T1000 (cell line): ENCODE data around the gene TMEM45A.
"Not testable (repeated sequence)": the region's sequence is repeated elsewhere in the genome, so short reads cannot be mapped to it uniquely, and the experiment has no call there.

ENCODE experiments used
- DNase-seq: peaks from one replicate; lab custom pipeline; 2025; ENCODE audit warnings: mixed read lengths; lab: John Stamatoyannopoulos, UW

Gene TMEM45A, protein sequence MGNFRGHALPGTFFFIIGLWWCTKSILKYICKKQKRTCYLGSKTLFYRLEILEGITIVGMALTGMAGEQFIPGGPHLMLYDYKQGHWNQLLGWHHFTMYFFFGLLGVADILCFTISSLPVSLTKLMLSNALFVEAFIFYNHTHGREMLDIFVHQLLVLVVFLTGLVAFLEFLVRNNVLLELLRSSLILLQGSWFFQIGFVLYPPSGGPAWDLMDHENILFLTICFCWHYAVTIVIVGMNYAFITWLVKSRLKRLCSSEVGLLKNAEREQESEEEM

DNA sequence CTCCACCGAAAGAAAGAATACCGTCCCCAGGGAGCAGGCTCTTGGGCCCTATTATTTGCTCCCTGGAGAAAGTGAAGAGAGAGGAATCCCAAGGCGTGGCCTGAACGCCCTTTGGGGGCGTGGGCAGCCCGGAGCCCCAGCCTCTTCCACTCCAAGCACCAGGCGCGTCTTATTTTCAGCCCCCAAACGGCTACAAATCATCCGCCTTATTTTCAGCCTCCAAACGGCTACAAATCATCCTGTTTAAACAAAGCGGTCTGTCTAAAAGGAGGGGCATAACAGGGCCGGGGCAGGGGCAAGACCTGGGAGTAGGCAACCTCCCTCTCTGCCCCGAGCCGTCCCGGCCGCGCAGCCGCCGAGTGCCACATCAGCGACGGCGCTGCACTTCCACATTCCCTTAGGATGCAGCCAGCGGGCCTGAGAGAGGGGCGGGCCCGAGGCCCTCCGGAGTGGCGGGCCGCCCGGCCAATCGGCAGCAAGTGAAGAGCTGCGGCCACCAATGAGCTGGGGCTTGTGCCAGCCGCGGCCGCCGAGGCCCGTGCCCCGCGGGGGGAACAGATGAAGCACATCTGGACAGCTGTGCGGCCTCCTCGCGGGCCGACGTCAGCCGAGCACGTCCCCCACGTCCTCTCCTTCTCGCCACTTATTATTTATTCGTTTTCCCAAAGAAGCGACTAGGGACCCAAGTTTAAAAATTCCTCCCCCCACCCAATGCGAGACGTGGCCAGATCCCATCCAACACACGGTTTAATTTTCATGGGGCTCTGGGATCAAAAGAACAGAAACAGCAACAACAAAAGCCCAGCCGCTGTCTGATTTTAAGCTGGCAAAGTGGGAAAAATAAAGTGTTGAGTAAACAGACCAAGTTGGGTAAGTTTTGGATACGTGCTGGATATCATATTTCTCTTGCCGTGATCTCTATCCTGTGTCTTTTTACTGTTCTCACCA, at the start of gene TMEM45A:
Gene TMEM45A, plus strand, starts transcription at position 561 of the 948 bp plus-strand sequence. CDS start 62,593 bp downstream, outside the sequence.
- peak; percentile 95 for DNase-seq

DNA sequence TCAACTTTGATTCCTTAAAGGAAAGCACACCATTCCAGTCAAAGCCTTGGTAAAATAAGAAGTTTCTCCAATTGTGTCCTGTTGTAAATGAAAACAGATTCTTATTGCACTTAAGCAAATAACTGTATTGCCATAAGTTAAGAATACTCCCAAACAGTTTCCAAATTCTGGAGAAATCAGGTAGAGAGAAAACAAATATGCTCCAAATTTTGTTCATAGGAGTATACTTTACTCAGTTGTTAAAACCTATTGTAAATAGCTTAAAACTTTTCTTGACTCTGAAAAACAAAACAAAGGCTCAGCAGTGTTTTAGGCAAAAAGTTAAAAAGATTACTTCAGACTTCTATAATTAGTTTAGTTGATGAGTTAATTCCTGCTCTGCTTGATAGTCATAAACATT, 48.7 kb upstream of the TMEM45A start:
- DNase-seq, result no peak

DNA sequence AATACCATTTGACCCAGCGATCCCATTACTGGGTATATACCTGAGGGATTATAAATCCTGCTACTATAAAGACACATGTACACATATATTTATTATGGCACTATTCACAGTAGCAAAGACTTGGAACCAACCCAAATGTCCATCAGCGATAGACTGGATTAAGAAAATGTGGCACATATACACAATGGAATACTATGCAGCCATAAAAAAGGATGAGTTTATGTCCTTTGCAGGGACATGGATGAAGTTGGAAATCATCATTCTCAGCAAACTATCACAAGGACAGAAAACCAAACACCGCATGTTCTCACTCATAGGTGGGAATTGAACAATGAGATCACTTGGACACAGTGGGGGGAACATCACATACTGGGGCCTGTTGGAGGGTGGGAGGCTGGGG, 45.4 kb upstream of the TMEM45A start:
- DNase-seq, result not testable (repeated sequence)

DNA sequence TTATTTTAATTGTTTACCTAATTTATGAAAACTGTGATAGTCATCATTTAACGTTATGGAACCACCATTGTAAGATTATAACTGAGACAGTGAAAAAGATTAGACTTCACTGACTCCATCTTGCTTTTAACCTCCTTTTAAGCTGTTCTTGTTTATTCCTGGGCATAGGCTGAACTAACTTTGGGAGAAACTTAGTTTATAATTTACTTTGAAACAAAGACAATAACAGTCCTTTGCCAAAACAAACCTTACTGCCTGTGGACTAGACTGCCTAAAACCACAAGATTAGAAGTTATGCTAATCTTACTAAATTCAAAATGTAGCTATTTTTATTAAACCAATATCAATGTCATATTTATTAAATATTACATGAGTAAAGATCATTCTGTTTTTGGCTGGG, 44.3 kb upstream of the TMEM45A start:
- DNase-seq, result no peak

DNA sequence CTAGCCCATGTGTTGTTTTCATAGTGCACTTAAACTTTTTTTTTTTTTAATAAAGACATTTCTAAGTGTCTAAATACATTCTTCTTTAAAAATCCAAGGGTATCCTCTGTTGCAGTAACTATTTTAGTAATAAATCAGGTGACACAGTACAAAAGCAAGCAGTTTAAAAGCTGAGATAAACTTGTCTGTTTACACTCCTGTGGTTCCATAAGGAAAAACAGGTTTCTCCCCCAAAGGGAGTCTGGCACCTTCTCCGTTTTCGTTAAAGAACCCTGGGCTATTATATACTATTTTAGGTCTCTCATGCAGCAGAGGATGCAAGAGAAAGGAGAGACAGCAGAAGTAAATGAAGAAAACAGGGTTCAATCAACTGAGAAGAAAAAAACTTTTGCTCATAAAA, 43.2 kb upstream of the TMEM45A start:
- DNase-seq, result no peak

DNA sequence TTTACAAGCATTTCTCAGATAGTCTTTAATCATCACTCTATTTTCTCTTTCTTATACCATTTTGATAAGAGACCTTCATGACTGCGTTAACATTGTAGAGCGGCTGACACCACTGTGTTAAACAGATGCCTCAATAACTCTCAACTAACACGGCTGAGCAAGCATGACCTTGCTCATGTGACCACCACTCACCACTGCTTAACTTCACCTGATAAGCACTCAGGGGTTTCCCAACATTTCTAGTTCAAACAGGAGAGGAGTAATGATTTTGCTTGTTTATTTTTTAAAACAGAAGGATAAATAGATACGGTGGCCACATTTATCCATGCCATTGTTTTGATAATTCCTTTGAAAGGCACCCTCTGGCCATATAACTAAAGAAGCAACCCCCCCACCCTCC, 37.7 kb upstream of the TMEM45A start:
- DNase-seq, result no peak

DNA sequence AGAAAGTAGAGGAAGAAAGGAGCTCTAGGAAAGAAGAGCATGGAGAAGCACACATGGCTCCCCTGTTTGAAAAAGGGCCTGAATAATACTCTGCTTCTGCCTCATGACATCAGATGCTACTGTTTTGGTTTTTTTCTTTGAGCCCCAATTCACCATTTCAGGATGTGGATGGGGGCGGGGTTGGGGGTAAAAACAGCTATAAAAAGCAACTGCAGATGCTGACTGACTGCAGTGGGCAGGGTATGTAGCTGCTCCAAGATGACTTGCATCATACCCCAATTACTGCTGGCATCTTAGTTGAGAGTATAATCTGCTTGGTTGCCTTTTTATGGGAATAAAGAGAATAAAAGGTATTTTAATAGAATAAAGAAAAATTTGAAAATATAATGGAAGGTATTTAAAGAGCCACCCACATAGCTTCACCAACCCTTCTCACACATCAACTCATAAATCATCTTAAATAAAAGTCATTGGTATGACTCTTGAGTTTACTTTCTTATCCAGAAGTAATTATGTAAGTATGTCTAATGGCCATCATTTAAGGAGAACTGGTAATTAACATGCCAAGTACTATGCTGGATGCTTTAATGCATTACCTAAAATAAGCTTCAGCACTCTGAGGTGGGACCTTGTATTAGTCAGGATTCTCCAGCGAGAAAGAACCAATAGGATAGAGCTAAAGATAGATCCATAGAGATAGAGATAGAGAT, 36.4 kb upstream of the TMEM45A start:
- DNase-seq, result no peak

DNA sequence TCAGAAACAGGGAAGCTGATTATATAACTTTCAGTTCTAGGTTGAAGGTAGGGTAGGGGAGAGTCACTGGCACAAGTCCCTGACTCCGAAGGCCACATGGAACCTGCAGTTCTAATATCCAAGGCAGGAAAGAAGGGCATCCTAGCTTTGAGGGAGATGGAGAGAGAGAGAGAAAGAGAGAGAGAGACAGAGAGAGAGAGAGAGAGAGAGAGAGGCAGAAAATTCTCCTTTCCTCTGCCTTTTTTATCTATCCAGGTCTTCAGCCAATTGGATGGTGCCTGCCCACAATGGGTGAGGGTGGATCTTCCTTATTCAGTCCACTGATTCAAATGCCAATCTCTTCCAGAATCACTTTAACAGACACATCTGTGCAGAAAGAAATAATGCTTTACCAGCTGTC, 35.7 kb upstream of the TMEM45A start:
- no peak for DNase-seq

DNA sequence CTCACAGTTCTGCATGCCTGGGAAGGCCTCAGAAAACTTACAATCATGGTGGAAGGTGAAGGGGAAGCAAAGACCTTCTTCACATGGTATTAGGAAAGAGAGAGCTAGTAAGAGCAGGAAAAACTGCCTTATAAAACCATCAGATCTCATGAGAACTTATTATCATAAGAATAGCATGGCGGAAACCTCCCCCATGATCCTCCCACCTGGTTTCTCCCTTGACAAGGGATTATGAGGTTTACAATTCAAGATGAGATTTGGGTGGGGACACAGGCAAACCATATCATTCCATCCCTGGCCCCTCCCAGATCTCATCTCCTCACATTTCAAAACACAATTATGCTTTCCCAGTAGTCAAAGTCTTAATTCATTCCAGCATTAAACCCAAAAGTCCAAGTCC, 34.6 kb upstream of the TMEM45A start:
- no peak for DNase-seq

DNA sequence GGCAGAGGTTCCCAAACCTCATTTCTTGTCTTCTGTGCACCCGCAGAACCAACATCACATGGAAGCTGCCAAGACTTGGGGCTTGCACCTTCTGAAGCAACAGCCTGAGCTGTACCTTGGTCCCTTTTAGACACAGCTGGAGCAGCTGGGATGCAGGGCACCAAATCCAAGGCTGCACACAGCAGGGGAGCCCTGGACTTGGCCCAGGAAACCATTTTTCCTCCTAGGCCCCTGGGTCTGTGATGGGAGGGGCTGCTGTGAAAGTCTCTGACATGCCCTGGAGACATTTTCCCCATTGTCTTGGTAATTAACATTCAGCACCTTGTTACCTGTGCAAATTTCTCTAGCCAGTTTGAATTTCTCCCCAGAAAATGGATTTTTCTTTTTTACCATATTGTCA, 33.6 kb upstream of the TMEM45A start:
- no peak for DNase-seq

DNA sequence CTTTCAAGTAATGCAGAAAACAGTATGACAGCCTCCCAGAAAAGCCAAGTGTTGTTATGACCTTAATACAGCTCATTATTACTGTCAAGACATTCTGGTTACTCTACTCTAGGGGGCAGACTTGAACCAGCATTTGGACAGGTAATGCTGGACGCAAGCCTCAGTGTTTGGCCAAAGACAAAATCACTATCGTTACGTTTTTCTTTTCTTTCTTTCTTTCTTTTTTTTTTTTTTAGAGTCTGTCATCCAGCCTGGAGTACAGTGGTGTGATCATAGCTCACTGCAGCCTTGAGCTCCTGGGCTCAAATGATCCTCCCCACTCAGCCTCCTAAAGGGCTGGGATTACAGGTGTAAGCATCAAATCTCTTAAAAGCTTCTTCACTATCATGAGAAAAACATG, 29.4 kb upstream of the TMEM45A start:
- no peak for DNase-seq

DNA sequence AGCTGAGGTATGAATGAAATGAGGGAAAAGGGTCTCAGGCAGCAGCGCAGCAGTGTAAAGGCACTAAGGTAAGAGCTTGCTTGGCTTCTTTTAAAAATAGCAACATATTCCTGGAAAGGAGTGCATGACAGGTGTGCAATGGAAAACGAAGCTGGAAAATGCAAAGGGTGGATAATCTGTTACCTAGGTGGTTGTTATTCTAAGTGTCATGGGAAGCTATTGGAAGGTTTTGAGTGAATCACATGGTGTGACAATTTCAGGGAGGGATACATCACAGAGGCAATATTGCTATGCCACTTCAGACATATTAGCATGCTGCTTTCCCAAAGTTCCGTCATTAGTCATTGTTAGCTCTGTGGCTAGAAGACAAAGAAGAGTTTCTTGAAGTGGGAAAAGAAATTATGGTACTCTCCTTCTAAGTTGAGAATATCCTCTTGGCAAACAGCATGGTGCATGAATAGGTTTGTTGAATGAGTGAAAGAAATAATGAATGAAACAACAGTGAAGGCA, 28.7 kb upstream of the TMEM45A start:
- DNase-seq, result no peak

DNA sequence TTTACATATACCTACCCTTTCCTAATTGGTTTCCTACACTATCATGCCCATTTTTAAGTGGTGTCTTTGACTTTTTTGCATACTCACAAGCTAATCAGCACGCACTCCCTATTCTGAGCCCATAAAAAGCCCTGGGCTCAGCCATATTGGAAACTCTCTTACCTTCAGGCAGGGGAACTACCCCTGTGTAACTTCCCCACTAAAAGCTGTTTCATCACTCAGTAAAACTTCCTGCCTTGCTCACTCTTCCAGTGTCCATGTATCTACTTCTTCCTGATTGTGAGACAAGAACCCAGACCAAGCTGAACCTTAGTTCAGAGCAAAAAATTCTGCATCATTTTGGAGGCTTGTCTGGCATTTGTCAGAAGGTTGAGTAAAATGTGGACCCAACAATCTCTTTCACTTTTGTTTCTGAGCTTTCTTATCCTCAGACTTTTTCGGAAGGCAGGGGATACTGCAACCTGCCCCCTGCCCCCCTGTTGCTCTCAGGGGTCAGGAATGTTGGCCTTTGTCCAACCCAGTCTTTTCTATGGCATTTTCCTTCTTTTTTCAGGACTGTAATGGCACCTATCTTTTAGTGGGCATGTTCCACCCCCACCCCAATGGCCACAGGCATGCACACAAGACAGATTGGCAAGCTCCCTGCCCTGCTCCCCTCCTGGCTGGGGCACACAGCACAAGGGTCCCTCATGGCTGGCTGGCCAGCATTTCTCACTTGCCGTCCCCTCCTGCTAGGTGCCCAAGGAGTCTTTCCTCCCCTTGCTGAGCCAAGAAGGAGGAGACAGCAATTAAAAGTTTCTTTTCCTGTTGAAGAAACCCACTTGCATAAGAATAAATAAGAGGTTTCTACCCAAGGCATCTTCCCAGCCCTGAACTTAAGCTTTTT, 26.3 kb upstream of the TMEM45A start:
- DNase-seq, result no peak

DNA sequence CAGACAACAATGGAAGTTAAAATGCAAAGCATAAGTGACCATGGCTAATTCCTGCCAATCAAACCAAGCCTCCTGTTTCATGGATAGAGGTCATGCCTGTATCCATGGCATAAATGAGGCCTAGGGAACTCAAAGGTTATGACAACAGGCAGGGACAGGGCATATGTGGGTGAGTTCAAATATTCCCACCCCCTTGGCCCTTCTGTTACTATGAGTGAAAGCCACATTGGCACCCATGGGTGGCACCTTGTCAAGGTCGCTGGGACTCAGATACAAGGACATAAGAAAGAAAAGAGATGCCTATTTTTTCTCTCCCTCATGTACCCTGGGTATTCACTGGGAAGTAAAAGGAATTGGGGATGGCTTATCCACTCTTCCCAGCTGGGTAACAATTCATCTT, 25.3 kb upstream of the TMEM45A start:
- no peak for DNase-seq

DNA sequence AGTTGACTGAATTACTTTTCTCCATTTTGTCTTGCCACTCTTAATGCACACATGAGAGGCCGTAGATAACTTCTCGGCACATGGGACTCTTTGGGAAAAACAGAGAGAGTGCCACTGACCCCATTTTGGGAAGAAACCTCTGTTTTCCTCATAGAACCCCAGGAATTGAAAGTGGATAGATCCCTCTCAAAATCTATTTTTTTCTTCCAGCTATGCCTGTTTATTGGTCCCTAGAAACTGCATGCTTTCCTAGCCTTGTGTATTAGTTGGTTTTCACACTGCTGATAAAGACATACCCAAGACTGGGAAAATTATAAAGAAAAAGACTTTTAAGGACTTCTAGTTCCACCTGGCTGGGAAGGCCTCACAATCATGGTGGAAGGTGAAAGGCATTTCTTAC, 23.7 kb upstream of the TMEM45A start:
- no peak for DNase-seq

DNA sequence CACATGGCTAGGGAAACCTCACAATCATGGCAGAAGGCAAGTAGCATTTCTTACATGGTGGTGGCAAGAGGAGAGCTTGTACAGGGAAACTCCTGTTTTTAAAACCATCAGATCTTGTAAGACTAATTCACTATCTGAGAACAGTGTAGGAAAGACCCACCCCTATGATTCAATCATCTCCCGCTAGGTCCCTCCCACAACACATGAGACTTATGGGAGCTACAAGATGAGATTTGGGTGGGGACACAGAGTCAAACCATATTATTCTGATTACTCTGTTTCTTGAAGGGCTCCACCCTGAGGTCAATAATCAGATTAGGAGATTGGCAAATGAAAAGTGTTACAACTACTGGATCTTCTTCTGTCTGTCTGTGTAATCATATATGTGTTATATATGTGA, 21.5 kb upstream of the TMEM45A start:
- DNase-seq, result no peak

DNA sequence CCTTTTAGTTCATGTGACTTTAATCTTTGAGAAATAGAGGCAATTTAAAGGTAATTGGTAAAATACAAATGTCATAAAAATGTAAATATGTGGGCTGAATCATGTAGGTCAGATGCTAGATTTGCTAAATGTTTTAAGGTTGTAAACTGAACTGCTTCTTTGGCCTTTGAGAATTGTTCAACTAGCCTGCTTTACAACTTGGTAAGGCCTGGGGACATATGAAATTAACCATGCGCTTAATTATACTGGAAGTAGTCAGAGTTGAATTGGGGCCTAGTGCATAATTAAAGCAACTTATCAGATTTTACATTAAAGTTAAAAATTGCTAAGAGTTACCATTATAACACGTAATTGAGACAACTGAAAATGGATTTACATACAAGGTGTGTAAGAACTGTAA, 21.0 kb upstream of the TMEM45A start:
- DNase-seq, result no peak

DNA sequence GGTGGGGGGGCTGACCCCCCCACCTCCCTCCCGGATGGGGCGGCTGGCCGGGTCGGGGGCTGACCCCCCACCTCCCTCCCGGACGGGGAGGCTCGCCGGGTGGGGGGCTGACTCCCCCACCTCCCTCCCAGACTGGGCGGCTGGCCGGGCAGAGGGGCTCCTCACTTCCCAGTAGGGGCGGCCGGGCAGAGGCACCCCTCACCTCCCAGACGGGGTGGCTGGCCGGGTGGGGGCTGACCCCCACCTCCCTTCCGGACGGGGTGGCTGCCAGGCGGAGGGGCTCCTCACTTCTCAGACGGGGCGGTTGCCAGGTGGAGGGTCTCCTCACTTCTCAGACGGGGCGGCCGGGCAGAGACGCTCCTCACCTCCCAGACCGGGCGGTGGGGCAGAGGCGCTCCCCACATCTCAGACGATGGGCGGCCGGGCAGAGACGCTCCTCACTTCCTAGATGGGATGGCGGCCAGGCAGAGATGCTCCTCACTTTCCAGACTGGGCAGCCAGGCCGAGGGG, 14.5 kb upstream of the TMEM45A start:
- DNase-seq, result not testable (repeated sequence)

DNA sequence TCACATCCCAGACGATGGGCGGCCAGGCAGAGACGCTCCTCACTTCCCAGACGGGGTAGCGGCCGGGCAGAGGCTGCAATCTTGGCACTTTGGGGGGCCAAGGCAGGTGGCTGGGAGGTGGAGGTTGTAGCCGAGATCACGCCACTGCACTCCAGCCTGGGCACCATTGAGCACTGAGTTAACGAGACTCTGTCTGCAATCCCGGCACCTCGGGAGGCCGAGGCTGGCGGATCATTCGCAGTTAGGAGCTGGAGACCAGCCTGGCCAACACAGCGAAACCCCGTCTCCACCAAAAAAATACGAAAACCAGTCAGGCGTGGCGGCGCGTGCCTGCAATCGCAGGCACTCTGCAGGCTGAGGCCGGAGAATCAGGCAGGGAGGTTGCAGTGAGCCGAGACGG, 13.9 kb upstream of the TMEM45A start:
- DNase-seq, result not testable (repeated sequence)

DNA sequence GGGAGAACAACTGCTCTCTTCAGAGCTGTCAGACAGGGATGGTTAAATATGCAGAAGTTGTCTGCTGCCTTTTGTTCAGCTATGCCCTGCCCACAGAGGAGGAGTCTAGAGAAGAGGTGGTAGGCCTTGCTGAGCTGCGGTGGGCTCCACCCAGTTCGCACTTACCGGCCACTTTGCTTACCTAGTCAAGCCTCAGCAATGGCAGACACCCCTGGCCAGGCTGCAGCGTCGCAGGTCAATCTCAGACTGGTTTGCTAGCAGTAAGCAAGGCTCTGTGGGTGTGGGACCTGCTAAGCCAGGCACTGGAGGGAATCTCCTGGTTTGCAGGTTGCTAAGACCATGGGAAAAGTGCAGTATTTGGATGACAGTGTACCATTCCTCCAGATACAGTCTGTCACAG, 12.3 kb upstream of the TMEM45A start:
- no peak for DNase-seq

DNA sequence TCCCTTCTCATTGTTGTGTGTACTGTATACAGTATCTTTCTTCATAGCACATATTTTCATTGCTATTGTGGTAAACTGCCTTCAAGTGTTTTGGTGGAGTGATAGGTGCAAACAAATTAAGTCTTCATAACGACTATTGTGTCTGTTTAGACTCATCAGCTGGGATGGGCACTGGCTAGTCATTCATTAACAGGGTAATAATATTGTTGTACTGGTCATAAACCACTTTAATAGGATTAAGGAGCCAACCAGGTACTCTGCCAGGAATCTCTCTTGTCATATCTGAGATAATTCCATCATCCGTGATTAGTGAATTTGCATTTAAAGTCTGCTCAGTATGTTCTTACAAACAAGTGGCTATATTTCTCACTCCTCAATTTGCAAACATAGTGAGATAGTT, 10.2 kb upstream of the TMEM45A start:
- no peak for DNase-seq
